HFF-Myc (cell line): Measurements from ENCODE around the gene RASGEF1C.

Experiments
- DNase-seq: peaks from one replicate; pipeline ENCODE4 v3.0.0-alpha.2; 2011; ENCODE audit warnings: low read depth; ENCODE audit errors: extremely low read depth
- H3K4me3 ChIP-seq: replicated peaks from 2 replicates; pipeline ENCODE4 v1.5.1; 2011; ENCODE audit warnings: low read depth, mild to moderate bottlenecking, control low read depth, low read length
- TF ChIP-seq, protein P1 (sequence below): IDR thresholded peaks from 2 replicates; pipeline ENCODE4 v1.5.1; 2012; ENCODE audit warnings: mild to moderate bottlenecking, low read depth, low read length, control low read depth; ENCODE audit errors: missing control alignments

Gene RASGEF1C

DNA sequence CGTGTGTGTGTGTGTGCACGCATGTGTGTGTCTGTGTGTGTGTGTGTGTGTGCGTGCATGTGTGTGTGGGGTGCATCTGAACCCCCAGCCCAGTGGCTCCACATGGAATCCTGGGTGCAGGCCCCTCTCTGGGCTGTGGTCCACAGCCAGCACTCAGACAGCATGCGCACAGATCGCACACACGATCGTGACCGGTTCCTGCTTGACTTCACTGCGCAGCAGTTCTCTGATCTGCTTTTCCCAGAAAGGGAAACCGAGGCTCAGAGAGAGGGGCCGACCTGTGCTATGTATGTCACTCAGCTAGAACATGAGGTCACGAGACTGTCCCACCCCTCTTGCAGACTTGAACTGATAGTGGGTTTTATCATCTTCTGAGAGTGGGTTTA lies 34.4 kb downstream of the RASGEF1C start:
- no peak for DNase-seq
- TF ChIP-seq, protein P1, sequence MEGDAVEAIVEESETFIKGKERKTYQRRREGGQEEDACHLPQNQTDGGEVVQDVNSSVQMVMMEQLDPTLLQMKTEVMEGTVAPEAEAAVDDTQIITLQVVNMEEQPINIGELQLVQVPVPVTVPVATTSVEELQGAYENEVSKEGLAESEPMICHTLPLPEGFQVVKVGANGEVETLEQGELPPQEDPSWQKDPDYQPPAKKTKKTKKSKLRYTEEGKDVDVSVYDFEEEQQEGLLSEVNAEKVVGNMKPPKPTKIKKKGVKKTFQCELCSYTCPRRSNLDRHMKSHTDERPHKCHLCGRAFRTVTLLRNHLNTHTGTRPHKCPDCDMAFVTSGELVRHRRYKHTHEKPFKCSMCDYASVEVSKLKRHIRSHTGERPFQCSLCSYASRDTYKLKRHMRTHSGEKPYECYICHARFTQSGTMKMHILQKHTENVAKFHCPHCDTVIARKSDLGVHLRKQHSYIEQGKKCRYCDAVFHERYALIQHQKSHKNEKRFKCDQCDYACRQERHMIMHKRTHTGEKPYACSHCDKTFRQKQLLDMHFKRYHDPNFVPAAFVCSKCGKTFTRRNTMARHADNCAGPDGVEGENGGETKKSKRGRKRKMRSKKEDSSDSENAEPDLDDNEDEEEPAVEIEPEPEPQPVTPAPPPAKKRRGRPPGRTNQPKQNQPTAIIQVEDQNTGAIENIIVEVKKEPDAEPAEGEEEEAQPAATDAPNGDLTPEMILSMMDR, result no peak
- H3K4me3 ChIP-seq, result no peak overlapping the region

DNA sequence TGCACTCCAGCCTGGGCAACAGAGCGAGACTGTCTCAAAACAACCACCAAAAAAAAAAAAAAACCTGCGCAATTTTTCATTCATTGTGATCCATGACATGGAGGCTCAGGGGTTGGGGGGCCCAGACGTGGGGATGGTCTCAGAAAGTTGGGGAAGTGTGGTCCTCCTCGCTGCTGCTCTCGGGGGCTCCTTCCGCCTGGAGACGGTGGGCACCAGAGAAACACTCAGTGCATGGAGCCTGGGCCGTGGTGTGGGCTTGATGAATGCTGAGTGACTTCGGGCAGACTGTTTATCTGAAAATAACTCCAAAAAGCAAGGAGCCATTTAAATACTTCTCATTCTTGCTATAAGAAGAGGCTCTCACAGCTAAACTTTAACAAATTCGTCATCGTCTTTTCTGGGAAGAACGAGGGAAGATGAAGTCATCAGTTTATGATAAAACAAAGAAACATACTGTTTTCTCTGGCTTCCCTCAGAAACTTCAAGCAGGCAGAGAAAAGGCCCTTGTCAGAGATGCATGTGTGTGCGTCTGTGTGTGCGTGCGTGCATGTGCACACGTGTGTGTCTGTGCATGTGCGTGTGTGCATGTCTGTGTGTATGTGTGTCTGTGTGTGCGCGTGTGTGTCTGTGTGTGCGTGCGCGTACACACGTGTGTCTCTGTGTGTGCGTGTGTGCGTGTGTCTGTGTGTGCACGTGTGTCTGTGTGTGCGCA lies 35.0 kb downstream of the RASGEF1C start:
- TF ChIP-seq, protein P1, result no peak
- no peak overlapping the region for H3K4me3 ChIP-seq
- DNase-seq, result no peak

DNA sequence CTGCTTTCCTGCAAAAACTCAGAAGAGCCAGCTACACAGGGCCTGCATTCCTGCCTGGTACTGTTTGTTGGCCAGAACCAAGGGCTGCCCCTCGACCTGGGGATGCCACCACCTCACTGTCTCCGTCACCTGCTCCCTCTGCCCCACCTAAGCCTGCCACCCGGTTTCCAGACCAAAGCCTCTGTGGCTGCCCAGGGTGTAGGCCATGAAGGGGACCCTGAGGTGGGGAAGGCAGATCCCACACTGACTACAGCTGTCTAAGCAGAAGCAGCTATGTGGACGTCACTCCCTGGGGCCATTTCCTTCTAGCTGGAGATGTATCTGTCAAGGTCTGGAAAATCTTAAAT lies 35.8 kb downstream of the RASGEF1C start:
- DNase-seq, result no peak
- TF ChIP-seq, protein P1, result no peak
- H3K4me3 ChIP-seq, result no peak overlapping the region

DNA sequence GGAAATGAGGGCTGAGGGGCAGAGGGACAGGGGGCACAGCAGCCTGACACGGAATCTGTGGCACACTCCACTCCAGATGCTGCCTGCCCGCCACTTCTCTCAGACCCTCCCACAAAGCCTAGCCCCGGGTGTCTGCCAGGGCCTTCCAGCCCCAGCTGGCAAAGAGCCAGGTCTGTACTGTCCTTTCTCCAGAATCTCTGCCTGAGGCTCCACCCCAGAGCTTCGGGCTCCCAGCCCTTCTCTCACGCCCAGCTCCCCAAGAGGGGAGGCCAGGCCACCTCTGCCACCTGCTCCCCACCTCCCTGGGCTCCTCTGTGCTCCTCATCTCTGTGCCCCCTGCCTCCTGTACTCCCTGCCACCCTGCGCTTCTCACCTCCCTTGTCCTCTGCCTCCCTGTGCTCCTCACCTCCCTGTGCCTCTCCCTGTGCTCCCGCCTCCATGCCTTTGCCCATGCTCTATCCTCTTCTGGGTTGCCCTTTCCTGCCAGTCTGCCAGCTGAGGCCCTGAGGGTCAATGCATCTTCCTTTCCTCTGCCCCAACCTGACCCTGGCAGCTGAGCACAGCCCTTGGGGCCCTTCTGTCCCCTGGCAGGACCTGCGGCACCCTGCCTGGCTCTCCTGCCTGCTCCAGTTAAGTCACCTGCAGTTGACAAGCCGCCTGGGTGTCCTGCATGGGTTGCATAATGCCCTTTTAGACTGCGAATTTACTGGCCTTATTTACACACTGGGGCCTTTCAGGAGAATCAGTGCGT lies 36.4 kb downstream of the RASGEF1C start:
- TF ChIP-seq, protein P1, result no peak
- no peak for DNase-seq
- H3K4me3 ChIP-seq, result no peak overlapping the region

DNA sequence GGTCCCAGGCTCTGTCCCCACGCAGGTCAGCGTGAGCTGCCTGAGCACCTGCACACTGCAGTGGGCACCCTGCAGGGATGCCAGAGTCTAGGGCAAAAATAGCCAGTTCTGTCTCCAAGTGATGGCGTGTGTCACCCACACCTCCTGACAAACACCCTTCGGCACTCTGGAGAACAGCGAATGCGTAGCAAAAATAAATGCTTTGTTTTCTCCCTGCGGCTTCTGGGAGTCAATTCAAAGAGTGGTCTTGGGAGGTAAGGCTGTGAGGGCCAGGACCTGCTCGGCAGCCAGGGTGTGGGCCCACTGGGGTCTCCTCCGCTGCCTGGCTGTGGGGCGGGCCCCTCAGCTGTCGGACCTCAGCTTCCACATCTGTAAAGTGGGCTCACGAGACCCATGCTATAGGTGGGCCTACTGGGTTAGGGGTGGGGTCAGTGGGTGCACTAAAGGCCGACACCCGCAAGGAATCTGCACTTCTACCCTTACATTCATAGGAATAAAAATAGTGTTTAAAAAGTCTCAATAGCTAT lies 37.4 kb downstream of the RASGEF1C start:
- no peak overlapping the region for H3K4me3 ChIP-seq
- no peak for DNase-seq
- TF ChIP-seq, protein P1, result no peak

DNA sequence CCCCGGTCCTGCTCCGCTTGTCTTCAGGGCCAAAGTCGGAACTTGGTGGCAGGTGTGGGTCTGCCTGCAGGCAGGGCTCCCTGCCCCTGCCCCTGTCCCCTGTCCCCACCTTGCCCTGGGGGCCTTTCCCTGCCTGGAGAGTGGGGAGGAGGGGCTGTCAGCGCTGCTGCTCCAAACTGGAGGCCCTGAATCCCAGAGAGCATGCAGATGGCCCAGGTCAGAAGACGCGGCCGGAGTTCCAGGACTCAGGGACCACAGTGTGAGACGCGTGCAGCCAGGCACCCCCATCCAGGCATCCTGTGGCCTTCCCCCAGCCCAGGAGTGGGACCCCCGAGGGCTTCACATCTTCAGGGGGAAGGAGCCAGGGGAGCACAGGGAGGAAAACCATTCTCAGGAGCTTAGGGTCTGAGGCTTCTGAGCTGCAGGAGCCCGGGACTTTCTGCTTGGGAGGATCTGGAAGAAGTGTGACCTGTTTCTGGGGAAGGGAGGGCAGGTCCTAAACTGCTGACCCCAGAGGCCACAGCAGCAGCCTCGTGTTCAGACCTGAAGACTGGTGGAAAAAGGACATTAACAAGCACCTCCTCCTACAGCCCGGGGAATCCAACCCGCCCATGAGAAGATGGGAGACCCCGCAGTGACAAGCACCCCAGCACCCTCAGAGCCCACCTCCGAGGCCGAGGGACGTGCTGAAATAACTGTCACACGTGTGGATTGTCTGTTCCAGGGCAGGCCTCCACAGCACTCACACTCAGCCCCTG lies 38.0 kb downstream of the RASGEF1C start:
- DNase-seq, result no peak
- H3K4me3 ChIP-seq, result no peak overlapping the region
- TF ChIP-seq, protein P1, result no peak
